Uterine smooth muscle cell (primary cell): ENCODE data around the gene OR52A5. TPM values are rescaled to one million over a fixed set of nuclear protein-coding genes. Genes with fewer than 3 reads are reported as not detected.

ENCODE experiments used
- total RNA-seq: library from RNA; depleted of rRNA; stranded (reverse); fragments of >200 nt; gene quantifications from 2 replicates; pipeline ENCODE4 v1.2.3, GENCODE V29; 2014

The OR52A5 gene
- total RNA-seq, result not detected in 2 replicates

GRCh38 chr11:5137996-5138395 is at the start of gene OR52A5:
TSS of gene OR52A5 (minus strand) at chr11:5138356. CDS start at chr11:5132642, 5,714 bp downstream.

GRCh38 chr11:5154657-5155056 is 16.5 kb upstream of the OR52A5 start, which contains the start of gene OR52A1:
TSS of gene OR52A1 (minus strand) at chr11:5154757. CDS start at chr11:5152369, 2,388 bp downstream.

Other genes with a start within 250 kb of the OR52A5 start
- not detected in 2 replicates for gene OR51A7, start 234.6 kb downstream of the OR52A5 start, total RNA-seq
- not detected in 2 replicates for gene OR51G2, start 219.0 kb downstream of the OR52A5 start, total RNA-seq
- not detected in 2 replicates for gene OR51G1, start 214.0 kb downstream of the OR52A5 start, total RNA-seq
- not detected in 2 replicates for gene OR51A4, start 190.8 kb downstream of the OR52A5 start, total RNA-seq
- not detected in 2 replicates for gene OR51A2, start 182.6 kb downstream of the OR52A5 start, total RNA-seq
- 0.12 TPM in 1 of 2 replicates, not detected in the other for gene OR51L1, start 143.5 kb downstream of the OR52A5 start, total RNA-seq
- not detected in 2 replicates for gene OR52J3, start 91.8 kb downstream of the OR52A5 start, total RNA-seq
- not detected in 2 replicates for gene OR52E2, start 78.7 kb downstream of the OR52A5 start, total RNA-seq
- not detected in 2 replicates for gene OR52E1, start 68.8 kb downstream of the OR52A5 start, total RNA-seq
- not detected in 2 replicates for gene OR52A1, start 16.4 kb upstream of the OR52A5 start, total RNA-seq
- not detected in 2 replicates for gene OR51V1, start 62.3 kb upstream of the OR52A5 start, total RNA-seq
- not detected in 2 replicates for gene HBB, start 88.7 kb upstream of the OR52A5 start, total RNA-seq
- 0.25 and 0.77 TPM in 2 replicates for gene HBD, start 96.1 kb upstream of the OR52A5 start, total RNA-seq
- gene HBG1, start 111.5 kb upstream of the OR52A5 start, total RNA-seq, result not detected in 2 replicates
- gene HBG2, start 116.4 kb upstream of the OR52A5 start, total RNA-seq, result not detected in 2 replicates
- gene HBE1, start 131.6 kb upstream of the OR52A5 start, total RNA-seq, result not detected in 2 replicates
- gene OR51B4, start 163.6 kb upstream of the OR52A5 start, total RNA-seq, result 0.11 TPM in 1 of 2 replicates, not detected in the other
- gene OR51B2, start 185.9 kb upstream of the OR52A5 start, total RNA-seq, result 0.12 TPM in 1 of 2 replicates, not detected in the other
- gene OR51B5, start 205.2 kb upstream of the OR52A5 start, total RNA-seq, result 0.12 TPM in 1 of 2 replicates, not detected in the other
- gene OR51B6, start 213.2 kb upstream of the OR52A5 start, total RNA-seq, result not detected in 2 replicates
- 0.11 TPM in 1 of 2 replicates, not detected in the other for gene OR51M1, start 245.5 kb upstream of the OR52A5 start, total RNA-seq